Small intestine (tissue), 7 donors: ENCODE measurements around the gene LRCOL1. TPM values are rescaled to one million over a fixed set of nuclear protein-coding genes. Genes with fewer than 3 reads are reported as not detected.
A peak's percentile ranks its signal among the peaks of the same experiment; 100 is the strongest.

Experiments used
- DNase-seq, 2 donors: peaks; one replicate each; pipeline versions ENCODE4 v3.0.0 to v3.0.0-alpha.2; 2013
- FAIRE-seq: peaks from 2 replicates; lab custom pipeline; 2012; peaks lifted over from hg19 to GRCh38; lab: Jason Lieb, UNC
- H3K27ac ChIP-seq, 3 donors: one replicate each; pipeline ENCODE4 v1.5.1; 2013; ENCODE audit warnings: low read length in 2 of 3, mild to moderate bottlenecking in 2 of 3, control low read depth in 1 of 3, inconsistent platforms in 1 of 3, low read depth in 1 of 3, moderate library complexity in 1 of 3
- H3K27me3 ChIP-seq, 3 donors: one replicate each; pipeline ENCODE4 v1.6.1; 2013; ENCODE audit warnings: low read length in 3 of 3, inconsistent platforms in 1 of 3; ENCODE audit not compliant: control insufficient read depth in 3 of 3, insufficient read depth in 3 of 3
- H3K36me3 ChIP-seq, 3 donors: one replicate each; pipeline ENCODE4 v1.6.1; 2013; ENCODE audit warnings: low read length in 3 of 3, inconsistent platforms in 1 of 3, low read depth in 1 of 3, mild to moderate bottlenecking in 1 of 3, moderate library complexity in 1 of 3; ENCODE audit not compliant: control insufficient read depth in 3 of 3, insufficient read depth in 2 of 3
- H3K4me1 ChIP-seq, 3 donors: one replicate each; pipeline ENCODE4 v1.6.1; 2013; ENCODE audit warnings: low read length in 2 of 3, inconsistent platforms in 1 of 3, low read depth in 1 of 3, mild to moderate bottlenecking in 1 of 3, moderate library complexity in 1 of 3; ENCODE audit not compliant: control insufficient read depth in 3 of 3, insufficient read depth in 2 of 3
- H3K4me3 ChIP-seq, 3 donors: one replicate each; pipeline ENCODE4 v1.5.1; 2013; ENCODE audit warnings: low read length in 3 of 3, control low read depth in 1 of 3, inconsistent platforms in 1 of 3, low read depth in 1 of 3, mild to moderate bottlenecking in 1 of 3, moderate library complexity in 1 of 3
- H3K9me3 ChIP-seq, 2 donors: one replicate each; pipeline ENCODE4 v1.6.1; 2013; ENCODE audit warnings: low read depth in 1 of 2, low read length in 1 of 2; ENCODE audit not compliant: control insufficient read depth in 2 of 2, insufficient read depth in 1 of 2
- WGBS, 3 donors: extraction: QIAGEN DNeasy Blood & Tissue Kit; methylation state at CpG; one replicate each; pipeline ENCODE4 v1.1.7; 2013; 5-methylcytosine and 5-hydroxymethylcytosine counted together
- polyA plus RNA-seq, 4 donors: library from polyadenylated mRNA; stranded (reverse) in 3 of 4; unstranded in 1 of 4; fragments of 200-250 nt in 3 of 4; fragments of 120-200 nt in 1 of 4; gene quantifications; one replicate each; pipeline versions ENCODE4 v1.2.1 to v1.2.3, GENCODE V29; 2013
- donor health status: healthy with polysubstance abuse.
- donor health status: control.
- donor health status: control.
- donor health status: Bipolar disorder and iron deficiency.
- donor health status: healthy.

LRCOL1 gene
- polyA plus RNA-seq, 4 donors: 0.21 to 0.85 TPM; not detected in 2

DNA sequence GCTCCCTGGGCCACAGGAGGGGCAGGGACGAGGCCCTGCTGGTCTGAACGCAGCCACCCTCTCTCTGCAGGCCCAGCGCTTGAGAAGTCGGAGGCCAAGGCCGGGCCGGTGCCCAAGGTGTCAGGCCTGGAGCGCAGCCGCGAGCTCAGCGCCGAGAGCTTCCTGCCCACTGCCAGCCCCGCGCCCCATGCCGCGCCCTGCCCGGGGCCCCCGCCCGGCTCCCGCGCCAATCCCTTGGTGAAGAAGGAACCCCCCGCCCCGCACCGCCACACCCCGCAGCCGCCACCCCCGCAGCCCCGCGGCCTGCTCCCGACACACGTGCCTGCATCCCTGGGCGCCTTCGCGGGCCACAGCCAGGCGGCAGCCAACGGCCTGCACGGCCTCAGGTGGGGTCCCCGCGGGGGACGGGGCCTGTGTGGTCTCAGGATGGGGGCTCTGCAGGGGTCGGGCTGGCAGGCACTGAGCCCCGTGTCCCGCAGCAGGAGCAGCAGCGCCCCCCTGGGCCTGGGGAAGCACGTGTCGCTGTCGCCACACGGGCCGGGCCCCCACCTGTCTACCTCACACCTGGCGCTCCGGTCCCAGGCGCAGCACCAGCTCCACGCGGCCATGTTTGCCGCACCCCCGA, 40.4 kb downstream of the LRCOL1 start:
- DNase-seq (no peak), FAIRE-seq (no peak)
- Histone ChIP-seq H3K4me1 (peaks cover 0 to 7% (median 0%) of the 10 kb centered on the region in 3 donors), H3K9me3 (no peaks in the 10 kb centered on the region), H3K4me3 (no peak overlapping the region), H3K36me3 (peaks cover 3 to 88% (median 10%) of the 10 kb centered on the region in 3 donors), H3K27me3 (no peaks in the 10 kb centered on the region), H3K27ac (no peak overlapping the region)
- 96 to 97% (median 96%) methylated on average over 36 to 55 of the region's 55 CpGs for WGBS, 3 donors

DNA sequence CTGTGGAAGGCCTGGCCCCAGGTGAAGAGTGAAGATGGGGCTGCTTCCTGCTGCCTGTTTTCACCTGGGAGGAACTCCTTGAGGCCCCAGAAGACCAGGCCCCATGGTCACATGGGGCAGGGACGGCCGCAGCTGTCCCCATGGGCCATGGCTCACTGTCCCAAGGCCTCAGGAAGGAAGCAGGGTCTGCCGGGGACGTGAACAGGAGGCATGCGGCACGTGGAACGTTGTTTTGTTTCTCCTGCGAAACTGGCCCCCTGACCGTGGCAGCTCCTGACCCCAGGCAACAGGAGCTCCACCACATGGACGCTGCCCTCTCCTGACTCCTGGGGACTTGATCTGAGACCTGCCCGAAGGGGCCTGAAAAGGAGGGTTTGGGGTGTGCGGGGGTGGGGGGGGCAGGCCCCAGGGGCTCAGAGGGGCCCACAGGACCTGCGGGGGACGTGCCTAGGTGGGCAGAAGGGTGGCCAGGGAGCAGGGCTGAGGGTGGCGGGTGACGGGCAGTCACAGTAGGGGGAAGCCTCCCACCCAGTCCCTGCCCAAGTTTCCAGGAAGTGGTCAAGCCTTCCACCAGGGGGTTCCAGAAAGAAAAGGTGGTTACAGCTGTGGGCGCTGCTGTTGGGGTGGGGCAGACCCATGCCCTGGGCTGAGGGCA, 41.4 kb downstream of the LRCOL1 start:
- Histone ChIP-seq H3K27ac (no peak overlapping the region), H3K4me3 (no peak overlapping the region), H3K27me3 (no peaks in the 10 kb centered on the region), H3K9me3 (no peaks in the 10 kb centered on the region), H3K36me3 (peaks cover 0 to 81% (median 6%) of the 10 kb centered on the region in 3 donors), H3K4me1 (peaks cover 0 to 7% (median 0%) of the 10 kb centered on the region in 3 donors)
- DNase-seq (no peak), FAIRE-seq (no peak)
- WGBS, 3 donors: 85 to 94% (median 87%) methylated on average over 17 of the region's 17 CpGs

DNA sequence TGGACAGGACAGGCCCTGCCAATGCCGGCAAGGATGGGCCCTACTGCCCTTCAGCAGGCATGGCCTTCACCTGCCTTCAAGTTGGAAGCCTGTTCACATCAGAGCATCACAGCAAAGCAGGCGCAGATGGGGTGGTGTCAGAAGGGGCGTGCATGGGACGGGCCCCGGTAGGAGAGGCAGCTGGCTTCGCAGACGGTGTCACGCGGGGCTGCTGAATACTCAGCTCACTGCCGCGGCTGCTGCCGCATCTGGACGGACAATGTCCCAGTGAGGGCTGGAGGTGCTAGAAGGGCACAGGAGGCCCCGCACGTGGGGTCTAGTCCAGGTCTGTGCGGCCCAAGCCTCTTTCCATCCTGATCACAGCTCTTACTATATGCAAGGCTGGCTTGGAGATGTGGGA, 42.1 kb downstream of the LRCOL1 start:
- Histone ChIP-seq H3K4me1 (peaks cover 0 to 7% (median 0%) of the 10 kb centered on the region in 3 donors), H3K9me3 (no peaks in the 10 kb centered on the region), H3K4me3 (no peak overlapping the region), H3K27ac (no peak overlapping the region), H3K36me3 (peaks cover 0 to 78% (median 6%) of the 10 kb centered on the region in 3 donors), H3K27me3 (no peaks in the 10 kb centered on the region)
- FAIRE-seq (no peak), DNase-seq (no peak)
- 92% methylated on average over 15 to 16 of the region's 16 CpGs for WGBS, 3 donors

DNA sequence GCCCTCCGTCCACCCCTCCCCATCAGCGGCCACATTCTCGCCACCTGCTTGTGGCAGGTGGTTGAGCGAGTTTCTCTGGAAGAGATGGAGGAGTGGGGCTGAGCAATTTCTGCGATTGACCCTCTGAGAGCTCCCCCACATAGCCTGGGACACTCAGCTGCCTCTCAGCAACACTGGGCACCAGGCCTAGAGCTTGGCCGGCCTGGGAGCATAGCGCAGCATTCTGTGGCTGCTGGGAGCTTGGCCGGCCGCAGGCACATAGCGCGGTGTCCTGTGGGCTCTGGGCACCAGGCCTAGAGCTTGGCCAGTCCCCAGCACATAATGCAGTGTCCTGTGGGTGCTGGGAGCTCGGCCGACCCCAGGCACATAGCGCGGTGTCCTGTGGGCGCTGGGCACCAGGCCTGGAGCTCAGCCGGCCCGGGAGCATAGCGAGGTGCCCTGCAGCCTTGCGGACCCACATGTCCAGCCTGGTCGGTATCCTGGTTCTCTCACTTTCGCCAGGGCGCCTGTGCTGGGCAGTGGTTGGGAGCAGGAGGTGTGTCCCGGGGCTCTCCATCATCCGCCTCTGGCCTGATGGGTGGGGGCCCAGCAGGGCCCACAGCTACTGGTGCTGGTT, 43.8 kb downstream of the LRCOL1 start:
- 91 to 93% (median 93%) methylated on average over 21 to 25 of the region's 25 CpGs for WGBS, 3 donors
- H3K36me3 ChIP-seq: peaks cover 0 to 73% (median 6%) of the 10 kb centered on the region in 3 donors
- H3K9me3 ChIP-seq: no peaks in the 10 kb centered on the region
- peaks cover 0 to 6% (median 0%) of the 10 kb centered on the region in 3 donors for H3K4me1 ChIP-seq
- H3K27me3 ChIP-seq: no peaks in the 10 kb centered on the region
- DNase-seq (no peak), FAIRE-seq (no peak)
- H3K4me3 ChIP-seq: no peak overlapping the region
- H3K27ac ChIP-seq: no peak overlapping the region

DNA sequence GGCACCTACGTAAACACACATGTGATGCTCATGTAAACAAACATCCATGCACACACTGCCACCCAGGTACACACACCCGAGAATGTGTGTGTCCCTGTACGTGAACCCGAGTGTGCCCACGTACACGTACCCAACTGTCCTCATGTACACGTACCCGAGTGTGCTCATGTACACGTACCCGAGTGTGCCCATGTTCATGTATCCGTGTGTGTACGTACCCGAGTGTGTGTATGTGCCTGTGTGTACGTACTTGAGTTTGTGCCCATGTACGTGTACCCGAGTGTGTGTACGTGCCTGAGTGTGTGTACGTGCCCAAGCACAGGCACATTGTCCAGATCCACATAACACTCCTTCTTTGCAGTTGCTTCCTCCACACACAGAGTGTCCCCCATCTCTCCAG, 45.0 kb downstream of the LRCOL1 start:
- no peak overlapping the region for H3K4me3 ChIP-seq
- DNase-seq (no peak), FAIRE-seq (no peak)
- no peaks in the 10 kb centered on the region for H3K27me3 ChIP-seq
- no peaks in the 10 kb centered on the region for H3K9me3 ChIP-seq
- H3K27ac ChIP-seq: no peak overlapping the region
- peaks cover 0 to 66% (median 0%) of the 10 kb centered on the region in 3 donors for H3K36me3 ChIP-seq
- WGBS, 3 donors: 94 to 95% (median 94%) methylated on average over 18 of the region's 18 CpGs
- H3K4me1 ChIP-seq: peaks cover 0 to 15% (median 2%) of the 10 kb centered on the region in 3 donors

DNA sequence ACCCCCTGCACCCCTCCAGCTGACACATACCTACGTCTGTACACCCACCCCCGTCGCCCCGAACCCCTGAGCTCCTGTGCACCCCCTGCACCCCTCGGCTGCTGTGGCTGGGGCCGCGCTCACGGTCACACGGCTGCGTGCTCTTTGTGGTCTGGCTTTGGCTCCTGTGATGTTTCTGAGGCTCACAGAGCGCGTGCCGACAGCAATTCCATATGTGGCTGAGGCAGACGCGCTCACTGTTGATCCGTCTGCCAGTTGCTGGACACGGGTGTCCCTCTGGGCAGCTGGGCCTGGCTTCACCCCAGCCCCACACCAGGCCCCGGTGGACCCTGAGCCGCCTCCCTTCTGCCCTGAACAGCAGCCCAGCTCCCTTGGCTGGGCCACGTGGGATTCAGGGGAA, 46.5 kb downstream of the LRCOL1 start:
- Histone ChIP-seq H3K9me3 (no peaks in the 10 kb centered on the region), H3K4me3 (no peak overlapping the region), H3K27ac (no peak overlapping the region), H3K4me1 (peaks cover 0 to 15% (median 2%) of the 10 kb centered on the region in 3 donors), H3K27me3 (no peaks in the 10 kb centered on the region), H3K36me3 (peaks cover 0 to 57% (median 0%) of the 10 kb centered on the region in 3 donors)
- FAIRE-seq (no peak), DNase-seq (no peak)
- 94 to 98% (median 97%) methylated on average over 20 of the region's 20 CpGs for WGBS, 3 donors

DNA sequence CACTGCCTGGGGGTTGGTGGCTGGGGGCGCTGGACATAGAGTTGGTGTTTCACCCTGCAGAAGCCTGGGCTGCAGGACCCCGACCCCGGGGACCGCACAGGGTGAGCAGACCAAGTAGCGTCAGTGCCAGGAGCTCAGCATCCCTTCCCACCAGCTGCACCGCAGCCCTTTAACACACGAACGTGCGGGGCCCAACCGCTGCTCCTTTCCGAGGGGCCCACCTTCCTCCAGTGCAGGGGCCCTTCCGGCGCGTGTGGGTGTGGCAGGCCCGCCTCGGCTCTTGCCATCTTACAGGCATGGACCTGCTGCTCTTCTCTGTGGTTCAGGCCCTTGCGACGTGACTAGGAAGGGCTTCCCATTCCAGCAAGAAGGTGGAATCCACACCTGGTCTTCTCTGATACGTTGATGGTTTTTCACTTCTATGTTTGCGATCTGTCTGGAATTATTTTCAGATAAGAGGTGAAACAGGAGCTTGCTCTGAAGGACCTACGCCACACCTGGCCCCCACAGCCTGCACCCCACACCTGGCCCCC, 47.8 kb downstream of the LRCOL1 start:
- no peak overlapping the region for H3K27ac ChIP-seq
- H3K4me3 ChIP-seq: no peak overlapping the region
- DNase-seq (peak in 1 of 2 donors; percentile 28), FAIRE-seq (no peak)
- WGBS, 3 donors: 65 to 89% (median 81%) methylated on average over 20 to 21 of the region's 21 CpGs
- H3K27me3 ChIP-seq: no peaks in the 10 kb centered on the region
- H3K36me3 ChIP-seq: peaks cover 0 to 46% (median 0%) of the 10 kb centered on the region in 3 donors
- no peaks in the 10 kb centered on the region for H3K9me3 ChIP-seq
- peaks cover 0 to 15% (median 2%) of the 10 kb centered on the region in 3 donors for H3K4me1 ChIP-seq

DNA sequence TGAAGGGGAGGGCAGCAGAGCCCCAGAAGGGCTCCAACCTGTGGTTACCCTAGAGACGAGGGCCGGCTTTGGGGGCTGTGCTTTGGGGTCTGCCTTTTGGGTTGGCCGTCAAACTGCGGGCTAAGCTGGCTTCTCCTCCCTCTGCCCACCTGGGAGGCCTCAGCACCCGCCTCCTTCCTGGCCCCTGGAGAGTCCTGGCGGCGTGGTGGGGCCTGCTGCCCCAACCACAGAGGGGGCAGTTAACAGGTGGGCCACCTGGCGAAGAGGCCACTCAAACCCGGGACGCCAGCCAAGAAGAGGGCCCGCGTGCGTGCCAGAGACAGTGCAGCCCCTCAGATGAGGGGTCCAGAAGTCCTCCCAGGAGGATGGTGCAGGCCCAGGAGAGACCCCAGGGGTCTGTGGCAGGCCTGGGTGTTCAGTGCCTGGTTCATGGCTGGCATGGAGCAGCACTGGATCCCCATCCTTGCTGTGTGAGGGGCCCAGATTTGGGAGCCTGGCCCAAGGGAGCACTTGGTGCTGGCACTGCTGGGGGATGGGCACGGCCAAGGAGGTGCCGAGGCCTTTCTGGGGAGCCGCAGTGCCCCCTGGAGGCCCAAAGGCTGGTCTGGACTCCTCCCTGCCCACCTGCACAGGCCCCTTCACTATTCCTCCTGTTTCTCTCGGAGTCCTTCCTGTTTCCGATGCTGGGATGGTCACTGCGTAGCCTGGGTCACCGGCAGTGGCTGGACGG, 48.8 kb downstream of the LRCOL1 start:
- DNase-seq: peak in 1 of 2 donors; percentile 50
- peaks cover 0 to 15% (median 2%) of the 10 kb centered on the region in 3 donors for H3K4me1 ChIP-seq
- H3K4me3 ChIP-seq: peak overlapping the region in 1 of 3 donors; percentile 58
- no peak for FAIRE-seq
- H3K27ac ChIP-seq: peak overlapping the region in 1 of 3 donors; percentile 46
- H3K27me3 ChIP-seq: no peaks in the 10 kb centered on the region
- WGBS, 3 donors: 64 to 75% (median 66%) methylated on average over 20 to 21 of the region's 21 CpGs
- peaks cover 0 to 36% (median 0%) of the 10 kb centered on the region in 3 donors for H3K36me3 ChIP-seq
- no peaks in the 10 kb centered on the region for H3K9me3 ChIP-seq
